ENCODE results near the gene KCNE4. TPM values are rescaled to one million over a fixed set of nuclear protein-coding genes. Genes with fewer than 3 reads are reported as not detected.

Gene KCNE4
- total RNA-seq, 1 donor = under 0.01 TPM

DNA sequence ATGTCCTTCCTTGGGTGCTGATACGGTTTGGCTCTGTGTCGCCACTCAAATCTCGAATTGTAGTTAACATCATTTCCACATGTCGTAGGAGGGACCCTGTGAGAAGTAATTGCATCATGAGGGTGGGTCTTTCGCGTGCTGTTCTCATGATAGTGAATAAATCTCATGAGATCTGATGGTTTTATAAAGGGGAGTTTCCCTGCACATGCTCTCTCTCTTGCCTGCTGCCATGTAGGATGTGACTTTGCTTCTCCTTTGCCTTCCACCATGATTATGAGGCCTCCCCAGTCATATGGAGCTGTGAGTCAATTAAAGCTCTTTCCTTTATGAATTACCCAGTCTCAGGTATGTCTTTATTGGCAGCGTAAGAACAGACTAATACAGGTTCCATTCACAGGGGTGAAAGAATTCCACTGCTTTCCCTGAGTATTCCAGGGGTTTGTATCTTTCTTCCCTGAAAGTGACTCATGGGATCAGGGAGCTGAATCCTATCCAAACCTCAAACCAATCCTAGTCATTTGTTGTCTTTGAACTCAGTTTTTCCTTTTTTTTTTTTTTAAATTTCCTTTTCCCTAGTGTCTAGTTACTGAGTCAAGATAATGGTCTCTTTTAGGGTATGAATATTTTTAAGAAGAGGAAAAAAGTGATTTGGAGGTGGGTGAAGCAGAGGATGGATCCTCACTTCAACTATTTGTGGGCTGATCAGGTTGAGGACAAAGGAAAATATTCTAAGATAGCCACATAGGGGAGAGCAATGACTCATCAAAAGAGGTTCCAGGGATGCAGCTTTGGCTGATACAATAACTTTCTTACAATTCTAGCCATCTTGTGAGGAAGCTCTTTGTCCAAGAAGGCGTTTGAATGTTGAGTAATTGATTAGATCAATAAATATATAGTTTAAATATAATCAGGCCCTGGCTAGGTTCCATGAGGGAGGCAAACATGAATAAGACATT, 19.5 kb upstream of the KCNE4 start:
- Histone ChIP-seq H3K27me3 (ENCODE audit: insufficient read depth, low read length) (no peaks in the 10 kb centered on the region), H3K4me3 (ENCODE audit: low read length) (no peak overlapping the region), H3K4me1 (ENCODE audit: insufficient read depth, low read length) (no peaks in the 10 kb centered on the region), H3K9me3 (ENCODE audit: low read depth, low read length) (no peaks in the 10 kb centered on the region)

DNA sequence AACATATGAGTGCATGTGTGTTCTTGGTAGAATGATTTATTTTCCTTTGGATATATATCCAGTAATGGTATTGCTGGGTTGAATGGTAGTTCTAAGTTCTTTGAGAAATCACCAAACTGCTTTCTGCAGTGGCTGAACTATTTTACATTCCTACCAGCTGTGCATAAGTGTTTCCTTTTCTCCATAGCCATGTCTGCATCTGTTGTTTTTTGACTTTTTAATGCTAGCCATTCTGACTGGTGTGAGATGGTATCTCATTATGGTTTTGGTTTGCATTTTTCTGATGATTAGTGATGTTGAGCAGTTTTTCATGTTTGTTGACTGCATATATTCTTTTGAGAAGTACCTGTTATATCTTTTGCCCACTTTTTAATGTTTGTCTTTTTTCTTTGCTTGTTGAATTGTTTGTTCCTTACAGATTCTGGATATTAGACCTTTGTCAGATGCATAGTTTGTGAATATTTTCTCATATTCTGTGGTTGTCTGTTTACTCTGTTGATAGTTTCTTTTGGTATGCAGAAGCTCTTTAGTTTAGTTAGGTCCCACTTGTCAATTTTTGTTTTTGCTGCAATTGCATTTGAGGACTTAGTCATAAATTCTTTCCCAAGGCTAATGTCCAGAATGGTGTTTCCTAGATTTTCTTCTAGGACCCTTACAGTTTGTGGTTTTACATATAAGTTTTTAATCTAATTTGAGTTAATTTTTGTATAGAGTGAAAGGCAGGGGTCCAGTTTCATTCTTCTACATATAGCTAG, 17.6 kb upstream of the KCNE4 start:
- H3K4me3 ChIP-seq (ENCODE audit: low read length) = no peak overlapping the region
- no peaks in the 10 kb centered on the region for H3K9me3 ChIP-seq (ENCODE audit: low read depth, low read length)
- no peaks in the 10 kb centered on the region for H3K27me3 ChIP-seq (ENCODE audit: insufficient read depth, low read length)
- H3K4me1 ChIP-seq (ENCODE audit: insufficient read depth, low read length) = no peaks in the 10 kb centered on the region

DNA sequence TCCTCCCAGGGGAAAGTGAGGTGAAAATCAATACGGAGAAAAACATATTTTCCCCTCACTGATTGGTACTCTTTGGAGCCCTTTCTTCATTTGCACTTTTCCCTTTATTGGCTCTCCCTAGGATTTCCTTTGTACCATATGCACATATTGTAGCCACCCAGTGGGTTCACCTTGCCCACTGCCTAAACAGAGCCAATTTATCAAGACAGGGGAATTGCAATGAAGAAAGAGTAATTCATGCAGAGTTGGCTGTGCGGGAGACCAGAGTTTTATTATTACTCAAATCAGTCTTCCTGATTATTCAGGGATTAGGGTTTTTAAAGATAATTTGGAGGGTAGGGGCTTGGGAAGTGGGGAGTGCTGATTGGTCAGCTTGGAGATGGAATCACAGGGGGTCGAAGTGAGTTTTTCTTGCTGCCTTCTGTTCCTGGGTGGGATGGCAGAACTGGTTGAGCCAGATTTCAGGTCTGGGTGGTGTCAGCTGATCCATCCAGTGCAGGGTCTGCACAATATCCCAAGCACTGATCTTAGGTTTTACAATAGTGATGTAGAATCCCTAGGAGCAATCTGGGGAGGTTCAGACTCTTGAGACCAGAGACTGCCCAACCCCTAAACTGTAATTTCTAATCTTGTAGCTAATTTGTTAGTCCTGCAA, 15.1 kb upstream of the KCNE4 start:
- H3K27me3 ChIP-seq (ENCODE audit: insufficient read depth, low read length) = no peaks in the 10 kb centered on the region
- H3K4me3 ChIP-seq (ENCODE audit: low read length) = no peak overlapping the region
- no peaks in the 10 kb centered on the region for H3K4me1 ChIP-seq (ENCODE audit: insufficient read depth, low read length)
- H3K9me3 ChIP-seq (ENCODE audit: low read depth, low read length) = no peaks in the 10 kb centered on the region

DNA sequence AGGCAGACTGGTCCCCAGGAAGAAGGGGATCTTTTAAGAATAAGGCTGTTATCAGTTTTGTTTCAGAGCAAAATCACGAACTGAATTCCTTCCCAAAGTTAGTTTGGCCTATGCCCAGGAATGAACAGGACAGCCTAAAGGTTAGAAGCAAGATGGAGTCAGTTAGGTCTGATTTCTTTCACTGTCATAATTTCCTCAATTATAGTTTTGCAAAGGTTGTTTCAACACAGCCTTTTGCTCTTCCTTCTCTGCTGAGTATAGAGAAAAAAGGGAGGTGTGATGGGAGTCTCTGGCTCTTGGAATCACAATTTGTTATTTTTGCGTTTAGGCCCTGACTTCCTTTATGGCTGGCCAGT, 14.6 kb upstream of the KCNE4 start:
- H3K9me3 ChIP-seq (ENCODE audit: low read depth, low read length) = no peaks in the 10 kb centered on the region
- H3K4me1 ChIP-seq (ENCODE audit: insufficient read depth, low read length) = peaks cover 3% of the 10 kb centered on the region
- no peak overlapping the region for H3K4me3 ChIP-seq (ENCODE audit: low read length)
- H3K27me3 ChIP-seq (ENCODE audit: insufficient read depth, low read length) = no peaks in the 10 kb centered on the region

DNA sequence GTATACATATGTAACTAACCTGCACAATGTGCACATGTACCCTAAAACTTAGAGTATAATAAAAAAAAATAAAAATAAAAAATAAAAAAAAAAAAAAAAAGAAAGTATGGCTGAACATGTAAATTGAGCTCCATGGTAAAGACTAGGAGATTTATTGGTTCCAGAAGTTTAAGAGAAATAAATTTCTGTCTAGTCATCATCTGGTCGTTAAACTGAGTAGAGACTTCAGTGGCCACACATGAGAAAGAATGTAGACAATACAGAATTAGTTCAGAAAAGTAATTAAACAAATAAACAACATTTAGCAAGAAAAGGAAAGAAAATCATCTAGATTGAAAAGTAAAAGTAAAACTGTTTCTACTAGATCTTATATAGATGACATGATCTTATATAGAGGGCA, 12.4 kb upstream of the KCNE4 start:
- no peak overlapping the region for H3K4me3 ChIP-seq (ENCODE audit: low read length)
- H3K4me1 ChIP-seq (ENCODE audit: insufficient read depth, low read length) = peaks cover 19% of the 10 kb centered on the region
- H3K9me3 ChIP-seq (ENCODE audit: low read depth, low read length) = no peaks in the 10 kb centered on the region
- no peaks in the 10 kb centered on the region for H3K27me3 ChIP-seq (ENCODE audit: insufficient read depth, low read length)

DNA sequence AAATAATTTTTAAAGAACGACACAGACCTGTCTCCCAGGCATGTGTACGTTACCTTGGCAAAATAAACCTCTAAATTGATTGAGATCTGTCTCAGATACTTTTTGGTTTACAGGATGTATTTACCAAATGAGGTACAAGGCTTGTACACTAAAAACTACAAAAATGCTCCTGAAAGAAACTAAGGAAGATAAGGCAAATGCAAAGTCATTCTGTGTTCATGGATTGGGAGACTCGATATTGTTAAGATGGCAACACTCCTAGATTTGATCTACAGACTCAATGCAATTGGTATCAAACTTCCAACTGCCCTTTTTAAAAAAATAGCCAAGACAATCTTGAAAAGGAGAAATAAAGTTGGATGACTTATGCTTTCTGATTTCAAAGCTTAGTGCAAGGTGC, 11.5 kb upstream of the KCNE4 start:
- Histone ChIP-seq H3K4me3 (ENCODE audit: low read length) (no peak overlapping the region), H3K27me3 (ENCODE audit: insufficient read depth, low read length) (no peaks in the 10 kb centered on the region), H3K4me1 (ENCODE audit: insufficient read depth, low read length) (peaks cover 19% of the 10 kb centered on the region)

DNA sequence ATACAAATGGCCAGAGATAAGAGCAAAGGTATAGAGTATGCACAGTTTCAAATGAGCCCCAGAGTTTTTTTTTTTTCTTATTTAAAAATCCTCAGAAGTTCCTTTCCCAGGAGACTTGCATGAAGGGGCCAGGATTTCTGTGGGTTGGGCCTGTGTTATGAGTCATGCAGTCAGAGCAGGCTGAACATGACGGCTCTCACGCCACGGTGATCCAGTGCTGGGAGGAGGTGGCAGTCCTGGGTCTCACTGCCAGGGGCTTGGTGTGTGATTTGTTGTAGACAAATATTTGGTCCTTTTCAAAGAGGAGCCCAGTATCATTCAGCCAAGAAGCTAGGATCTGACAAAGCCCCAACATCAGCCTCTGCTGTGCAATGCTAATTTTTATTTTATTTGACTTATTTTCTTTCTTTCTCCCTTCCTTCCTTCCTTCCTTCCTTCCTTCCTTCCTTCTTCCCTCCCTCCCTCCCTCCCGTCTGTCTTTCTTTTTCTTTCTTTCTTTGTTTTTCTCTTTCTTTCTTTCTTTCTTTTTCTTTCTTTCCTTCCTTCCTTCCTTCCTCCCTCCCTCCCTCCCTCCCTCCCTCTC, 10.4 kb upstream of the KCNE4 start:
- no peaks in the 10 kb centered on the region for H3K27me3 ChIP-seq (ENCODE audit: insufficient read depth, low read length)
- H3K4me1 ChIP-seq (ENCODE audit: insufficient read depth, low read length) = peaks cover 19% of the 10 kb centered on the region
- H3K4me3 ChIP-seq (ENCODE audit: low read length) = no peak overlapping the region
- H3K9me3 ChIP-seq (ENCODE audit: low read depth, low read length) = no peaks in the 10 kb centered on the region

More for the DNA sequence above, 11.5 kb upstream of the KCNE4 start:
- H3K9me3 ChIP-seq (ENCODE audit: low read depth, low read length) = no peaks in the 10 kb centered on the region

DNA sequence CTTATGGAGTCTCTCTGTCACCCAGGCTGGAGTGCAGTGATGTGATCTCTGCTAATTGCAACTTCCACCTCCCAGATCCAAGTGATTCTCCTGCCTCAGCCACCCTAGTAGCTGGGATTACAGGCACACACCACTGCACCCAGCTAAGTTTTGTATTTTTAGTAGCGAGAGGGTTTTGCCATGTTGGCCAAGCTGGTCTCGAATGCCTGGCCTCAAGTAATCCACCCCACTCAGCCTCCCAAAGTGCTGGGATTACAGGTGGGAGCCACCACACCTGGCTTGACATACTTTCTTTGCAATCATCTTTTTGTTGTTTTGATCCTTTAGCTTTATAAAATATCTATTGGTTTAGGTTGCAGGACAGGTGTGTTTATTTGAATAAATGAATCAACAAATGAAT, 9.7 kb upstream of the KCNE4 start:
- Histone ChIP-seq H3K4me3 (ENCODE audit: low read length) (no peak overlapping the region), H3K9me3 (ENCODE audit: low read depth, low read length) (no peaks in the 10 kb centered on the region), H3K27me3 (ENCODE audit: insufficient read depth, low read length) (no peaks in the 10 kb centered on the region), H3K4me1 (ENCODE audit: insufficient read depth, low read length) (peaks cover 19% of the 10 kb centered on the region)

DNA sequence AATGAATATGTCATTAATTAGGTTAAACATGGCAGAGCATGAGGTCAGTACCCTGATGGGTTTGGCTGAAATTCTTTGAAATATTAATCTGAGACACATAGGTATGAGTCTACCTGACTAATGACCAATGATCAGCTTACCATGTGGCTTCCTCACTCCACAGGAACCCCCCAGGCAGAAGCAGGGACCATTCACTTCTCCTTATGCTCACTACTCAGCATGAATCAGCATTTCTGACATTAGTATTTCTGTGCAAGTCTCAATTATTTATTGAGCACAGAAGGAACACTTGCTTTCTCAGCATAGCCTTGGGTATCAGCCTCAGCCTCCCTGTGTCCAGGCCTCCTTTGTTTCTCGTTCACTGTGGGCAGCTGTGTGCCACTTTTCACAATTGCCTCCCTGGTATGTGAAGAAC, 9.3 kb upstream of the KCNE4 start:
- Histone ChIP-seq H3K9me3 (ENCODE audit: low read depth, low read length) (no peaks in the 10 kb centered on the region), H3K4me3 (ENCODE audit: low read length) (no peak overlapping the region), H3K4me1 (ENCODE audit: insufficient read depth, low read length) (peaks cover 19% of the 10 kb centered on the region), H3K27me3 (ENCODE audit: insufficient read depth, low read length) (no peaks in the 10 kb centered on the region)

DNA sequence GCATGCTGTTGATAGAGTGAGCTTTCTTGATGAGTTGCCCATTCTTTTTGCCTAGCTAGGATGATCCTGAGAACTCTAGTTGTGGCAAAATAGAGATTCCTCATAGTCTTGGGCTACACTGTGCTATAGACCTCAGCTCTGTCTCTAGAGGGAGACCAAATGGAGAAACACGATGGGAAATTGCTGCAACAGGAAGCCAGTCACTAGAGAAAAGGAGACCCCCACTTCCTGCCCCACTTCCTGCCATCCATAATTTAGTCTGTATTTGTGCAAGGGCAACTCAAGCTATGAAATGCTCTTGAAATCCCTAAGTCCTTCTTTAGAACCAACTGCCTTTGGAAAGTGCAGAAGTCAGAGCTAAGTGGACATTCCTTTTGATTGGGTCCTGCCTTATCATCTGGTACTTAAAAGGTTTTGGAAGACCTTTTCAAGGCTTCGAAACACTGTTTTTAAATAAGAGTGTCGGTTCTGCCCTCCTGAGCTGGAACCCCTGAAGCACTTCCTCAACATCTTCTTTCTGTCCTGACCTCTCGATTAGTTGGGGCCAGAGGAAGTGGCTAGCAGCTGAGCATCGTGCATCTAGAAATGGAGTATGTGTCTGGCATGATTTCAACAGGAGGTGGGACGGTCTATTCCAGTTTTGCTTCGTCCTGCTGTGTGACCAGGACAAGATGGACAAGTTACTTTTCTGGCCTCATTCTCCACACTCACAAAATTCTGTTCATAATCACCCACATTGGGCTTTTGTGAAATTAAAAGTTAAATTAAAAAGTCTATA, 8.6 kb upstream of the KCNE4 start:
- H3K4me1 ChIP-seq (ENCODE audit: insufficient read depth, low read length) = peaks cover 19% of the 10 kb centered on the region
- no peaks in the 10 kb centered on the region for H3K27me3 ChIP-seq (ENCODE audit: insufficient read depth, low read length)
- H3K9me3 ChIP-seq (ENCODE audit: low read depth, low read length) = no peaks in the 10 kb centered on the region
- no peak overlapping the region for H3K4me3 ChIP-seq (ENCODE audit: low read length)

DNA sequence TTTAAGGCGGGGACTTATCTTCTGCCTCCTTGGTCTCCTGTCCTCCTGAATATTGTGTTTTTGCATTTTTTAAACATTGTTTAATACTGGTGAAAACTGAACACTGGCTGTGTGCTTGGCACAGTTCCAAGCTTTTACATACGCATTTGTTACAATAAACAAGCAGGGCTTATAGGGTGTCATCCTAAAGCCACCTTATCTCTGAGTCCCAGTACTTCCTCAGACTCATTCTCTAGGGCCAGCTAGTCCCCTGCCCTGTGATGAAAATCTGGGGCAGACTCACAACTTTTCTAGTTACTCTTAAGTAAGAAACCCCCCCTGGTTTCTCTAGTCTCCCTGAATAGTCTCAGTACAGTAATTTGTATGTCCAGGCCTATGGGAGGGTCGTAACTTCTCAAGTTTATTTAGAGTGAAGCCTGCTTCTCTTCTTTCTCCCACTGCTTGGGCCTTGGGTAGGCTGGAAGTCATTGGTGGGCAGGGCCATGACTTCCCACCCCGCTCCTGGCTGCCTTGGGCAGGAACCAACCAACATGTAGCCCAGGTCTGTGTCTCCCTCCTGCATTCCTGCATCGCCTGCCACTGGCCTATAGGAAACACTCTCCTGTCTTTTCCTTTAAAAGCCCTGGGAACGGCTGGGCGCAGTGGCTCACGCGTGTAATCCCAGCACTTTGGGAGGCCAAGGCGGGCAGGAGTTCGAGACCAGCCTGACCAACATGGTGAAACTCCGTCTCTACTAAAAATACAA, 7.7 kb upstream of the KCNE4 start:
- no peaks in the 10 kb centered on the region for H3K9me3 ChIP-seq (ENCODE audit: low read depth, low read length)
- peaks cover 19% of the 10 kb centered on the region for H3K4me1 ChIP-seq (ENCODE audit: insufficient read depth, low read length)
- no peaks in the 10 kb centered on the region for H3K27me3 ChIP-seq (ENCODE audit: insufficient read depth, low read length)
- no peak overlapping the region for H3K4me3 ChIP-seq (ENCODE audit: low read length)

DNA sequence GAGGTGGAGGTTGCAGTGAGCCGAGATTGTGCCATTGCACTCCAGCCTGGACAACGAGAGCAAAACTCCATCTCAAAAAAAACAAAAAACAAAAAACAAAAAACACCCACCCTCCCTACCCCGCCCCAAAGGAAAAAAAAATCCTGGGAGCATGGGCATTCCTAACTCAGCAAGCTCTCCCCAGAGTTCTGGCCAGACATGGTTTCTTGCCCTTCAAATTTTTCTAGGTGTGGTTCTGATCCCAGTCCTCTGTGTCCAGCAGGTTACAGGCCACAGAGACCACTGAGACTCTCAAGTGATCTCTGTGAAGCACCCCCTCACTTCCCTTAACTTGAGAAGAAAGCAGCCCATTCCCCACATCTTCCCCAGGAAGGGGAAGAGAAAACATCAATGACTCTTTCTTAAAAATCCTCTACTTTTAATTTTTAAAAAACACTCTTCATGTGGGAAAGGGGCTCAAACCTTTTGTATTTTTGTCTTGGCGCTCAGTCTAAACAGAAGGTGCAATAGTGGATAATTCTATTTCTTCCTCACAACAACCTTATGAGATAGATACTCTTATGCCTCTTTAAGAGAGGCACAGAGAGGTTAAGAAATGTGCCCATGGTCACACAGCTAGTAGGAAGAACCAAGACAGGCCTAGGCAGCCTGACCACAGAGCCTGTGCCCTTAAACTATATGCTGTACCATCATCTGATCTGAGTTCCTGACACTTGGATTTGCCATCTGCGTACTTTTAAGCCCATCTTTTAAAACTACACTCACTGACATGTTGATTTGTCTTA, 6.9 kb upstream of the KCNE4 start:
- no peaks in the 10 kb centered on the region for H3K9me3 ChIP-seq (ENCODE audit: low read depth, low read length)

DNA sequence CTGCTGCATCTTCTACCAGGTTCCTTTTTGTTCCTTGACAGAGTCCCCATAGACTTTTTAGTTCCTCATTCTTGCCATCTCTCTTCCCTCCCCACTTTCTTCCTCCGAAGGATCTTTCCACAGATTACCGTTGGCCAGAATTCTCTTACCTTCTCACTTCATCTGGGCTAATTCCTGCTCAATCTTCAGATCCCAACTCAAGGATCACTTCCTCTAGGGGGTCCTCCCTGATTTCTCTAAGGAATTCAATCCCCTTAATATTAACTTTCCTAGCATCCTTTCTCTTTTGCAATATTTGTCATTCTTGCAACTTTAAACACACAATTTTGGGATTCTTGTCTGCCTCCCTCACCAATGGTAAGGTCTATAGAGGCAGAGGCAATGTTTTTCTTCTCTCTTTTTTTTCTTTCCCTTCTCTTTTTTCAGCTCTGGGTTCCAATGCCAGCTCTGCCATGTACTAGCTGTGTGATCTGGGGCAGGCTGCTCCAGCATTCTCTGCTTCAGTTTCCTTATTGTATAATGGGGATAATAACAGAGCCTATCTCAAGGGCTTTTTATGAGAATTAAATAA, 5.4 kb upstream of the KCNE4 start:
- no peaks in the 10 kb centered on the region for H3K27me3 ChIP-seq (ENCODE audit: insufficient read depth, low read length)
- H3K4me3 ChIP-seq (ENCODE audit: low read length) = no peak overlapping the region
- H3K9me3 ChIP-seq (ENCODE audit: low read depth, low read length) = no peaks in the 10 kb centered on the region

More for the DNA sequence above, 6.9 kb upstream of the KCNE4 start:
- H3K27me3 ChIP-seq (ENCODE audit: insufficient read depth, low read length) = no peaks in the 10 kb centered on the region
- peaks cover 19% of the 10 kb centered on the region for H3K4me1 ChIP-seq (ENCODE audit: insufficient read depth, low read length)
- no peak overlapping the region for H3K4me3 ChIP-seq (ENCODE audit: low read length)

More for the DNA sequence above, 5.4 kb upstream of the KCNE4 start:
- peaks cover 19% of the 10 kb centered on the region for H3K4me1 ChIP-seq (ENCODE audit: insufficient read depth, low read length)

All from mononuclear cell (primary cell).